Pancreas (tissue), 10 donors: ENCODE data around the gene DYNLRB1. TPM values are rescaled to one million over a fixed set of nuclear protein-coding genes. Genes with fewer than 3 reads are reported as not detected.
A peak's percentile ranks its signal among the peaks of the same experiment; 100 is the strongest.

ENCODE experiments used
- ATAC-seq, 4 donors: fragments of 200-7000 bp; cut with Tn5 transposase; one replicate each; pipeline versions ENCODE4 v1.8.0 to v1.9.1; 2020; ENCODE audit warnings: mild to moderate bottlenecking in 4 of 4, moderate library complexity in 4 of 4
- DNase-seq, 6 donors: peaks; one replicate each; pipeline ENCODE4 v3.0.0-alpha.2; 2020
- FAIRE-seq: peaks from 2 replicates; lab custom pipeline; 2012; peaks lifted over from hg19 to GRCh38; lab: Jason Lieb, UNC
- H3K27ac ChIP-seq, 4 donors: fragments of 200-600 bp; sonication (generic); 1 replicate in 3 of 4; 2 replicates in 1 of 4; pipeline versions ENCODE4 v1.5.0 to v1.8.0; 2020
- H3K27me3 ChIP-seq, 4 donors: fragments of 200-600 bp; one replicate each; pipeline ENCODE4 v1.8.0; 2021
- H3K36me3 ChIP-seq, 3 donors: fragments of 200-600 bp; sonication (generic) in 1 of 3; one replicate each; pipeline versions ENCODE4 v1.5.0 to v1.8.0; 2020 to 2021
- H3K4me1 ChIP-seq, 3 donors: fragments of 200-600 bp; one replicate each; pipeline ENCODE4 v1.8.0; 2021
- H3K4me3 ChIP-seq, 4 donors: fragments of 200-600 bp; sonication (generic) in 2 of 4; one replicate each; pipeline versions ENCODE4 v1.5.0 to v1.8.0; 2020 to 2021
- H3K9me3 ChIP-seq, 4 donors: fragments of 200-600 bp; one replicate each; pipeline ENCODE4 v1.8.0; 2021
- CTCF ChIP-seq, 4 donors: fragments of 200-600 bp; sonication (generic) in 3 of 4; IDR thresholded peaks; one replicate each; pipeline versions ENCODE4 v1.5.0 to v1.8.0; 2021; ENCODE audit warnings: antibody characterized with exemption in 4 of 4
- whole genome bisulfite sequencing, 2 donors: extraction: QIAGEN DNeasy Blood & Tissue Kit; methylation state at CpG; one replicate each; pipeline ENCODE4 v1.1.7; 2013; 5-methylcytosine and 5-hydroxymethylcytosine counted together
- intact Hi-C, 3 donors: fragments of 100-400 bp; cut with DNase I; formaldehyde crosslinking; loops; one replicate each; pipeline versions ENCODE4 v1.11.1 to v1.14.2; 2022
- polyA plus RNA-seq, 2 donors: library from polyadenylated mRNA; stranded (reverse); fragments of 200-250 nt; gene quantifications; one replicate each; pipeline ENCODE4 v1.2.3, GENCODE V29; 2013
- total RNA-seq, 6 donors: library from RNA; stranded (reverse); fragmentation: NEBNext Ultra II Directional in 4 of 6; extraction: Animal tissue kit (Norgen Biotek cat#: 25700) in 4 of 6; gene quantifications; one replicate each; pipeline versions ENCODE4 v1.2.1 to v1.2.4, GENCODE V29; 2021 to 2023
- donor health status: healthy with polysubstance abuse.
- donor health status: DM: no; HTN: no; CAD: no; lungs with moderate emphysema.
- donor health status: DM: no; HTN: no; CAD: no.
- donor health status: control.
- donor health status: control.
- donor health status: Bipolar disorder and iron deficiency.
- donor health status: DM: yes; HTN: yes; CAD: no.
- donor health status: DM: no; HTN: no; CAD: no.
- donor health status: DM: no; HTN: no; CAD: no.
- donor health status: DM: yes; HTN: yes; CAD: no.

The DYNLRB1 gene
- total and polyA plus RNA-seq, 8 donors: 26.9 to 178 (median 41.6) TPM

GRCh38 chr20:34525342-34525708, 9.1 kb downstream of the DYNLRB1 start:
- Histone ChIP-seq H3K36me3 (peaks cover 0 to 25% (median 3%) of the 10 kb centered on the region in 3 donors), H3K9me3 (no peaks in the 10 kb centered on the region), H3K4me3 (no peak overlapping the region), H3K27ac (peak overlapping the region; percentile 37 to 84 (median 62)), H3K4me1 (peaks cover 0 to 22% (median 6%) of the 10 kb centered on the region in 3 donors), H3K27me3 (no peaks in the 10 kb centered on the region)
- intact Hi-C loops: loop anchor here in 1 of 3 donors (10.0 kb wide), 1 partner anchor 211 kb away; no protein-coding TSS in a partner anchor
- FAIRE-seq (no peak), DNase-seq (no peak), ATAC-seq (no peak)
- 81 to 83% methylated on average over 7 of the region's 7 CpGs for WGBS, 2 donors
- TF ChIP-seq CTCF (IDR thresholded peaks at IDR 0.05): no peak

GRCh38 chr20:34525709-34526416, 9.6 kb downstream of the DYNLRB1 start:
- intact Hi-C loops: loop anchor here in 1 of 3 donors (10.0 kb wide), 1 partner anchor 211 kb away; no protein-coding TSS in a partner anchor
- peaks cover 0 to 25% (median 3%) of the 10 kb centered on the region in 3 donors for H3K36me3 ChIP-seq
- peak overlapping the region; percentile 37 to 84 (median 62) for H3K27ac ChIP-seq
- H3K27me3 ChIP-seq: no peaks in the 10 kb centered on the region
- H3K9me3 ChIP-seq: no peaks in the 10 kb centered on the region
- ATAC-seq (peak; percentile 82 to 91 (median 89)), FAIRE-seq (no peak), DNase-seq (peak; percentile 74 to 83 (median 80))
- H3K4me1 ChIP-seq: peaks cover 0 to 22% (median 6%) of the 10 kb centered on the region in 3 donors
- no peak overlapping the region for H3K4me3 ChIP-seq
- TF ChIP-seq CTCF (IDR thresholded peaks at IDR 0.05): no peak
- 33 to 37% methylated on average over 14 of the region's 14 CpGs for WGBS, 2 donors

- DNase-seq: peak in 1 of 6 donors; percentile 9
- no peak for TF ChIP-seq CTCF (IDR thresholded peaks at IDR 0.05)
- Histone ChIP-seq H3K4me1 (peaks cover 0 to 22% (median 6%) of the 10 kb centered on the region in 3 donors), H3K27me3 (no peaks in the 10 kb centered on the region), H3K36me3 (peaks cover 0 to 25% (median 3%) of the 10 kb centered on the region in 3 donors), H3K9me3 (no peaks in the 10 kb centered on the region), H3K27ac (peak overlapping the region in 3 of 4 donors; percentile 49 to 84 (median 71)), H3K4me3 (peak overlapping the region in 1 of 4 donors; percentile 9)
- intact Hi-C loops: loop anchor here in 1 of 3 donors (10.0 kb wide), 1 partner anchor 212 kb away; no protein-coding TSS in a partner anchor
- no peak for FAIRE-seq
- no peak for ATAC-seq
- WGBS, 2 donors: 63% methylated on average over 5 of the region's 5 CpGs
Measured at GRCh38 chr20:34526466-34526865, 10.2 kb downstream of the DYNLRB1 start.

DNA sequence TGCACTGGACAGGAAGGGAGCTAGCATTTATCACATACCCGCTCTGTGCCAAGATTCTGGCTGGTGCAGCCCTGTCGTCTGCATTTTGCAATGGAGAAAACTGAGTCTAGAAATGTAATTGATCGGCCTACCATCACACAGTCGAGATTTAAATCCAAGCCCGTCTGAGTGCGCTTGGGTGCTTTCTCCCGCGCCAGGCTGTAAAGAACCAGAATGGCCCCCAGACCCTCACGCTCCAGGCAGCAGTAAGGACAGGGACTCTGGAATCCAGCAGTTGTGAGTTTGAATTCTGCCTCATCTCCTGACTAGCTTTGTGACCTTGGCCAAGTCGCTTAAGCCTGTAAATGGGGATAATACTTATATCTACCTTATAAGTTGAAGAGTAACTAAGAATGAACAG, 10.8 kb downstream of the DYNLRB1 start:
- FAIRE-seq: no peak

More for the DNA sequence above, 10.8 kb downstream of the DYNLRB1 start:
- TF ChIP-seq CTCF (IDR thresholded peaks at IDR 0.05): no peak
- no peak for ATAC-seq
- H3K27me3 ChIP-seq: no peaks in the 10 kb centered on the region
- H3K27ac ChIP-seq: peak overlapping the region in 2 of 4 donors; percentile 71 to 84
- intact Hi-C loops: loop anchor here in 1 of 3 donors (10.0 kb wide), 1 partner anchor 212 kb away; no protein-coding TSS in a partner anchor
- DNase-seq: peak in 1 of 6 donors; percentile 5
- H3K9me3 ChIP-seq: no peaks in the 10 kb centered on the region
- H3K4me3 ChIP-seq: peak overlapping the region in 1 of 4 donors; percentile 9
- WGBS, 2 donors: 77 to 82% methylated on average over 10 of the region's 10 CpGs
- peaks cover 0 to 25% (median 3%) of the 10 kb centered on the region in 3 donors for H3K36me3 ChIP-seq
- peaks cover 0 to 22% (median 6%) of the 10 kb centered on the region in 3 donors for H3K4me1 ChIP-seq
